NCI-H82 (cell line): ENCODE measurements around the gene SPATS1.

ENCODE experiments used
- DNase-seq: peaks from one replicate; lab custom pipeline; 2025; lab: John Stamatoyannopoulos, UW

The SPATS1 gene

GRCh38 chr6:44342489-44342888 is at the start of gene SPATS1:
Gene SPATS1 (plus strand): TSS chr6:44342650. CDS start chr6:44343096, 446 bp downstream.
- no peak for DNase-seq

GRCh38 chr6:44292661-44293365 is 49.6 kb upstream of the SPATS1 start:
- no peak for DNase-seq

DNA sequence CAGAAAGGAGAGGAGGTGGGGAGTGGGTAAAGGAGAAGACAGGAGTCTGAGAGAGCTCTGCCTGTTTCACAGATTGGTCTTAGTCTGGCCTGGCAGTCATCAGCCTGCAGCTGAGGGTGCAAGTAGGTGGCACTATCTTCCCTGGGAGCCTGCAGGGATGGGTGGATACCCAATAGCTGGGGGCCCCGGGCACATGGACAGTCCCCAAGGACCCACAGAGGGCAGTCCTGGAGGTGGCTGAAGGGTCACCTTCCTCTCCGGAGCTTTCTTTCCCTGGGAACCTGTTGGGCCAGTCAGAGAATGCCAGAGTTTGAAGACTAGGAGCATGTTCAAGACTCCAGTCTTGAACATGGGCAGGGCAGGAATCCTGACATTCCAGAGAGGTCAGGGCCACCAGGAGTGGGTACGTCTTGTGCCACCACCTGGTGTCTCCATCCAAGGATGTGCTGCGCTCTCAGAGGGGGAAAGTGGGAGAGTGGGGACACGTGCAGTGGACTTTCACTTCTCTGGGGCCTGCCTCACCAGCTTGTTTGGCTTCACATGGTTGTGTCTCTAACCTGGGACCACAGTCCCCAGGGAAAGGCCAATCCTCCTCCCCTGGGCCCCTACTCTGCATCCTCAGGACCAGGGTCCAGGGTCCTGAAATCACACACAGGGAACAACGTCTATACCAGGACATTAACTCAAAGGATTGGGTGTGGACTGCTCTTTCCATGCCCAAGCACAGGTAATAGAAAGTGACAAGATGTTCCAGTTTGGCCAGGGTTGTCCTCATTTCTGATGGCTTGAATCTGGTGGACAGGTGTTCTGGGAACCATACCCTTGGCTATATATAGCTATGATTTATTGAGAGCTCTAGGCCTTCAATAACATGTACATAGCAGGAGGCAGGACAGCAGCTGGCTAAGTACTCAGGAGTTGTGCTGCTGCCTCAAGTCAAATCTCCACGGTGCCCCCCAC is 47.3 kb upstream of the SPATS1 start:
- no peak for DNase-seq

- peak; percentile 60 for DNase-seq
These were observed 45.1 kb upstream of the SPATS1 start for GRCh38 chr6:44297063-44298038.

- peak; percentile 52 for DNase-seq
These were observed 44.2 kb upstream of the SPATS1 start for GRCh38 chr6:44298055-44298803.

DNA sequence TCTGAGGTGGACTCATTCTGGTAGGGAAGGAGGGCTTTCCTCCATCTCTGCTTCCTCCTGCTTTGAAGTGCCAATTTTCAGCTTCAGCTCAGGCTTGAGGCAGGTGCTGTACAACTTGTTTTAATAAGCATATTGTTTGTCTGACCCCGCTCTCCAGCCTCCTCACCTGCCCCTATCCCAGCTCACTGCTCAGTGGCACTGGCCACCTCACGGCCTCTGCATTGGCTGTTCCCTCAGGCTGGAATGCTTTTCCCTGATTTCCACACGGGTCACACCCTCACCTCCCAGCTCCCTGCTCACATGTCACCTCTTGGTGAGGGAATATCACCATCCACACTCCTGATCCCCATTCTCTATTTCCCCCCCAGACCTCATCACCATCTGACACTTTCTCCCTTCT is 43.6 kb upstream of the SPATS1 start:
- no peak for DNase-seq

DNA sequence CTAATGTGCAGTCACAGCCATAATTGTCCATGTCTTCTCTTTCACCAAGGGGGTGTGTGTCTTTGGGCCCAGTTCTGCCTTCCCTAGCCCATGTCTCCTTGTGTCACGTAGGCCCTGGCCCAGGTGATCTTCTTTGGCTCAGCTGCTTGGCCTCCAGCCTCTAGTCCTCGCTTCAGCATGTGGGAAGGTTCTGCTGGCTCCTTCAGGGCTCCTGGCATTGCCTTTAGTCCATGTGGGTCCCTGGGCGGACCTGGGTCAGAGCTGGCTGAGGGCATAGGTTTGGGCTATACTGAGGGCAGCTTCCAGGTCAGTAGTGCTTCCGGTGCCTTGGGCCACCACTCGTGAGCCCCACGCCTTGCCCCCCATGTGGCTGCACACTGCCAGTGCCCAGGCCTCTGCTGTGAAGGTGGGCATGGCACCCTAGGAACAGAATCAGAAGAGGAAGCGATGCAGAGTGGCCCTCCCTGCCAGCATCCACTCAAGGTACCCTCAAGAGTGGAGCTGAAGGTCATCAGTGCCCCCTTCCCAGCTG is 42.1 kb upstream of the SPATS1 start:
- DNase-seq = no peak

- no peak for DNase-seq
These were observed 41.3 kb upstream of the SPATS1 start for GRCh38 chr6:44301106-44301505.

DNA sequence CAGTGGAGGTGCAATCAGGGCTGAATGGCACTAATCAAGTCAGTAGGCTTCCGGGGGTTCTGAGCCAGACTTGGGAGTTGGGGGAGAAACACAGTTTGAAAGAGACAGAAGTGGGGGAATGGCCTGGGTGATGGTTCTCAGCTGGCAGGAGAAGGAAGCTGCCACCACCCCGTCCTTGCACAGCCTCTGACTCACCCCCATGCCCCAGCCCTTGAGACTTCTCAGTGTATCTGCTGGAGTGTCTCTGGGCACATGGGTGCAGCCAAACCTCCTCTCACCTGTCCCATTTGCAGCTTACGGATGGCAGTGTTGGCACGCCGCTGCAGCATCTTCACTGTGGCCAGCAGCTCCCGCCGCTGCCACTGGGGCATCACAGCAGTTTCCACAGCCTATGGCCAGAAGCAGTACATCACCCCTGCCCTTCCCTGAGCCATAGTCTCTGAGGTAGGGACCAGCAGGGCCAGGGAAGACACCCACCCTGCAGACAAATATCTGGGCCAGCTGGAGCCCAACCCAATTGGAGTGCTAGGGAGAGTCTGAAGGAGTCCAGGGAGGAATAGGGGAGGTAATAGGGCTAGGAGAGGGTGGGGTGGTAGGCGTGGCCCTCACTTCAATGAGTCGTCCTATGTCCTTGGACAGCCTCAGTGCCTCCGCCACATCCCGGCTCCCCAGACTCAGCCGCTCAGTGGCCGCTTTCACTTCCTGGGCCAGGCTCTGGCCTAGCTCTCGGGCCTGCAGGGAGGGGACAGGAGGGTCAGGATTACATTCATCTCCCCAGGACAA is 40.5 kb upstream of the SPATS1 start:
- no peak for DNase-seq

GRCh38 chr6:44302856-44303255 is 39.6 kb upstream of the SPATS1 start:
- DNase-seq = no peak

DNA sequence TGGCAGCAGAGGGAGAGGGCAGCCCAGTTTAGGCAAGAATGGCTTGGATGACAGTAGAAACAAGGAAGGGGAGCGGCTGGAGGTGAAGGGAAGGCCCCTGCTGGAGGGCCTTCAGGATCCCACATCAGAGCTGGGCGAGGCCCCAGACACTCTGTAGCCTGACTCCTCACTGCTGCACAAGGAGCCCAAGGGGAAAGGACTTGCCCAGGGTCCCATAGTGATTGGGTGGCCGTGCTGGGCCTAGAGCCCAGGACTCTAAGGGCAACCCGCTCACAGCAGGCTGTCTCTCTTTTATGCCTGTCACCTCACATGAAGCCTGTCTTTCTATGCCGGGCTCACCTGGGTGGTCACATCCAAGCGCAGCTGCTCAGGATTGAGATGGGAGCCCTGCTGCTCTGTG is 38.6 kb upstream of the SPATS1 start:
- no peak for DNase-seq

DNA sequence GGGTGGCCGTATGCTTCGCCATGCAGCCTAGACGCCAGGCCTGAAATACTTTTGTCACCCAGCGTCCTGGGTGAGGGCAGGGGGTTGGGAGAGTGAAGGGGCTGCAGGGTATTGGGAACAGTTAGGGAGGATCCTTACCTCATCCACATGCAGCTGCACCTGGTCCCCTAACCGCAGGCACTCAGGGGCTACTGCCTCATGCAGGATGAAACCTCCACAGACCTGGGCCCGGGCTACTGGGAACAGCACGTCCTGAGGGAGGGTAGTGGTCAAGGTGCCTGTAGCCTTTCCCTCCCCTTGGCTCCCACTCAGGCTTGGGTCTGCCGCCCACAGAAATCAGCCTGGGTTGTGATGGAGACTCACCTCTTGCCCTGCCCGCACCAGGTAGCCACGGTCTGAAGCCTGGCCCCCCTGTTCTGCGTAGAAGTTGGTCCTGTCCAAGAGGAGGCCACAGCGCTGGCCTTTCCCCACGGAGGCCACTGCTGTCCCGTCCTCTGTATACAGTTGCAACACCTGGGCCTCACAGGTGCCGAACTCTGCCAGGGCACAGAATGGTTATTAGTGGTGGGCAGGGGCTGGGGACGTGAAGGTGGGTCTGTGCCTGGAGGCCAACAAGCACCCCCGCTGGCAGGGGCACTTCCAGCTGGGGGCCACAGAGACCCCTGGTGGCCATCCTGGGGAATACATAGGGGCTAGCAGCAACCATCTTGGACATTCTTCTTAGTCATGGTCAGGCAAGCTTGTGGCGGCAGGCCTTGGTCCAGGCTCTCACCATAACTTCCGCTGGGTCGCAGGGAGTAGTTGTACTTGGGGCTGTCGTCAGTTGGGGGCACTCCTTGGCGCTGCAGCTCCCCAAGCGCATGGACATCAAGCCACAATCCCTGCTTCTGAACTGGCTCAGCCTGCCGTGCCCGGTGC is 37.9 kb upstream of the SPATS1 start:
- peak; percentile 71 for DNase-seq

DNA sequence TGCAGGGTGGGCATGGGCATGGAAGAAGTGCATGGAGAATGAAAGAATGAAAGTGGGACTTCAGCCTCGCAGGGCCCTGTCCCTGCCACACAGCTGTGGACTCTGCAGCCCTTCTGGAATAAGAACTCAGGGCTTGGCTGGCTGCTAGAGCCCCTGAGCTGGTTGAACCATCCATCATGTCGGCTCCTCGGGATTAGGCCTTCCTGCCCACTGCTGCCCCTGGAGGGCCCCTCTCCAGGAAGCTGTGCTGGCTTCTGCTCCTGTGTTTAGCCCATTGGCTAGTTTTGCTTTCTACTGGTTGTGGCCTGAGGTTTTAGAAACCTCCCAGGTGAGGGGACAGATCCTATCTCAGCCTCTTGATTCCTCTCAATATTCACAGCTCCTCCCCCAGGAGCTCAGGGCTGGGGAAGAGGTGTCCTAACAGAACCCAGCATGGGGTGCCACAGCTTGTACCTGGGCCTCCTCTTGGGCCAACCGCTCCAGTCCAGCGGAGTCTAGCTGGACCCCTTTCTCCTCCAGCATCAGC is 37.2 kb upstream of the SPATS1 start:
- peak; percentile 64 for DNase-seq

GRCh38 chr6:44306710-44307109 is 35.7 kb upstream of the SPATS1 start:
- DNase-seq = no peak

DNA sequence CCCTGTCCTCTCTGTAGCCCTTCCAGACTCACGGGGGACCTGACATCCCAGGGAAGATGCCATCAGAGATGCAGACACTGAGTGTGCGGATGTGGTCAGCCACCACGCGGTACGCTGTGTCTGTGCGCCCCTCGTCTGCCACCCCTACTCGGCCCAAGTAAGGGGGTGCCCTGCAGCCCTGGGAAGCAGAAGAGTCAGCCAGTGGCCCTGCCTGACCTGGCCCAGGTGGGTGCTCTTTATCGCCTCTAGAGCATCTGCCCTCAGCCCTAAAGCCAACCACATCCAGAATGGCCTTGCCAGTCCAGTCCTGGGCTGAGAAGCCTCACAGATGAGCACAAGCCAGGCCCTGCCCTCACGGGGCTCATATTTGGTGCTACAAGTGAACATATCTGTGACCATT is 35.2 kb upstream of the SPATS1 start:
- DNase-seq = no peak

DNA sequence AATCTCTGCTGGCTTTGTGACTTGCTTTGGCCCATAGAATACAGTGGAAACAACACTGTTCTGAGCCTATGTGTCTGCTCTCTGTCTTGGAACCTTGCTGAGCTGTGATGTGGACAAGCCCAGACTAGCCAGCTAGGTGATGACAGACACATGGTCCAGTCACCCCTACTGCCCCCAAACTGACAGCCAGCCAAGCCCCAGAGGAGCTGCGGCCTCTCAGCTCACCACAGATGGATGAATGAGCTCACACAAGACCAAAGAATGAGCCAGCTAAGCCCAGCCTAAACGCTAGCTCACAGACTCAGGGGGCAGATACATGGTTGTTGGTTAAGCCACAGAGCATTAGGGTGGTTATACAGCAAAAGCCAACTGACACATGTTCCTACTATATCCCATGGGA is 33.4 kb upstream of the SPATS1 start:
- DNase-seq = no peak

- no peak for DNase-seq
These were observed 32.8 kb upstream of the SPATS1 start for GRCh38 chr6:44309631-44310030.

- DNase-seq = no peak
These were observed 32.2 kb upstream of the SPATS1 start for GRCh38 chr6:44310241-44310640.

- DNase-seq = no peak
These were observed 31.1 kb upstream of the SPATS1 start for GRCh38 chr6:44311304-44311703.
